K562 (cell line): Measurements from ENCODE around the gene OR51S1. TPM values are rescaled to one million over a fixed set of nuclear protein-coding genes. Genes with fewer than 3 reads are reported as not detected.
"Not testable (repeated sequence)": the region's sequence is repeated elsewhere in the genome, so short reads cannot be mapped to it uniquely, and the experiment has no call there.

Source experiments
- ATAC-seq: fragments of 200-7000 bp; cut with Tn5 transposase; 3 replicates; pipeline ENCODE4 v1.9.1; 2020; ENCODE audit warnings: moderate library complexity
- BruUV-seq: library from RNA; stranded (reverse); fragments of 400-500 nt; replicated peaks from 2 replicates; lab custom pipeline; 2021; lab: Mats Ljungman, UMichigan
- CTCF ChIA-PET: fragments of 300-600 bp; formaldehyde crosslinking; extraction: SDS; loops from one replicate; lab custom pipeline; 2021; ENCODE audit warnings: low intra/inter-chr PET ratio; lab: Yijun Ruan, JAX
- POLR2A ChIA-PET: fragments of 300-600, 350-650 bp; sonication (Branson Sonifier 250); formaldehyde crosslinking; extraction: SDS; loops from one replicate; lab custom pipeline; 2021; ENCODE audit warnings: antibody characterized with exemption, inconsistent platforms; lab: Yijun Ruan, JAX
- DNase-seq, 4 experiments: peaks; one replicate each; pipeline versions ENCODE4 v3.0.0 to v3.0.0-alpha.2; 2011 to 2018; ENCODE audit warnings: low spot score in 3 of 4, mixed read lengths in 3 of 4; ENCODE audit errors: extremely low read depth in 1 of 4
- FAIRE-seq: peaks from 2 replicates; lab custom pipeline; 2011; peaks lifted over from hg19 to GRCh38; lab: Jason Lieb, UNC
- H2AFZ ChIP-seq: 2 replicates; pipeline ENCODE4 v1.6.0; 2011; ENCODE audit warnings: low read depth, low read length, control low read depth, inconsistent platforms
- H3K27ac ChIP-seq: fragments of 200-600 bp; 3 replicates; pipeline ENCODE4 v1.8.0; 2011; ENCODE audit warnings: low read depth, mild to moderate bottlenecking, control low read depth, inconsistent platforms, low read length, moderate library complexity, mixed read lengths; ENCODE audit errors: extremely low read depth
- H3K27me3 ChIP-seq, 2 experiments: fragments of 300-600 bp in 1 of 2; 2 replicates in 1 of 2; 3 replicates in 1 of 2; pipeline versions ENCODE4 v1.6.0 to v1.8.0; 2011; ENCODE audit warnings: inconsistent platforms in 2 of 2, low read length in 2 of 2, mild to moderate bottlenecking in 1 of 2, mixed read lengths in 1 of 2, moderate library complexity in 1 of 2; ENCODE audit not compliant: control insufficient read depth in 2 of 2, insufficient read depth in 2 of 2
- H3K36me3 ChIP-seq: fragments of 300-600 bp; 3 replicates; pipeline ENCODE4 v1.8.0; 2011; ENCODE audit warnings: mild to moderate bottlenecking, low read length, inconsistent platforms; ENCODE audit not compliant: control insufficient read depth, insufficient read depth
- H3K4me1 ChIP-seq, 2 experiments: fragments of 200-600 bp in 1 of 2; replicated peaks in 1 of 2; 2 replicates in 1 of 2; 3 replicates in 1 of 2; pipeline versions ENCODE4 v1.5.1 to v1.8.0; 2011; ENCODE audit warnings: inconsistent platforms in 2 of 2, low read length in 2 of 2, mild to moderate bottlenecking in 1 of 2, mixed read lengths in 1 of 2, moderate library complexity in 1 of 2; ENCODE audit not compliant: control insufficient read depth in 2 of 2, insufficient read depth in 2 of 2
- H3K4me2 ChIP-seq: 2 replicates; pipeline ENCODE4 v1.6.1; 2011; ENCODE audit warnings: low read length, control low read depth, inconsistent platforms, mixed read lengths; ENCODE audit not compliant: insufficient read depth
- H3K4me3 ChIP-seq: fragments of 200-600 bp; sonication (generic), shearing (Covaris generic); 2 replicates; pipeline ENCODE4 v1.5.1; 2016; ENCODE audit warnings: control low read depth, inconsistent platforms
- H3K79me2 ChIP-seq: fragments of 200-600 bp; 3 replicates; pipeline ENCODE4 v1.8.0; 2011; ENCODE audit warnings: low read length, inconsistent platforms; ENCODE audit not compliant: control insufficient read depth, insufficient read depth
- H3K9ac ChIP-seq, 2 experiments: 2 replicates each; pipeline versions ENCODE4 v1.6.0 to v1.6.1; 2011; ENCODE audit warnings: low read depth in 2 of 2, low read length in 2 of 2, control low read depth in 1 of 2, inconsistent platforms in 1 of 2, mild to moderate bottlenecking in 1 of 2, mixed read lengths in 1 of 2; ENCODE audit not compliant: insufficient read depth in 1 of 2
- H3K9me1 ChIP-seq: one replicate; pipeline ENCODE4 v1.6.0; 2011; ENCODE audit warnings: inconsistent platforms, mild to moderate bottlenecking, low read length, moderate library complexity; ENCODE audit not compliant: control insufficient read depth, insufficient read depth
- H3K9me3 ChIP-seq: replicated peaks from 2 replicates; pipeline ENCODE4 v1.5.1; 2011; ENCODE audit warnings: low read depth, low read length, inconsistent platforms; ENCODE audit not compliant: control insufficient read depth, insufficient read depth
- H4K20me1 ChIP-seq: replicated peaks from 2 replicates; pipeline ENCODE4 v1.6.1; 2011; ENCODE audit warnings: low read length, inconsistent platforms, mixed read lengths; ENCODE audit not compliant: control insufficient read depth, insufficient read depth
- BHLHE40 ChIP-seq: IDR thresholded peaks from 2 replicates; pipeline ENCODE4 v1.6.1; 2011; ENCODE audit warnings: low read length, improper control_type of control experiment
- CBFB ChIP-seq: sonication (generic); formaldehyde crosslinking; IDR thresholded peaks from 2 replicates; pipeline ENCODE4 v1.4.0; 2020; ENCODE audit warnings: mild to moderate bottlenecking, missing genetic modification reagents
- CBX5 ChIP-seq: IDR thresholded peaks from 2 replicates; pipeline ENCODE4 v1.6.1; 2014; ENCODE audit warnings: low read depth, borderline replicate concordance
- HDAC8 ChIP-seq: fragments of 450-650 bp; IDR thresholded peaks from 2 replicates; pipeline ENCODE4 v1.6.1; 2016; ENCODE audit warnings: mild to moderate bottlenecking, missing genetic modification characterization, moderate library complexity, missing compliant biosample characterization
- SIX5 ChIP-seq, 2 experiments: IDR thresholded peaks; 2 replicates each; pipeline ENCODE4 v1.6.1; 2011; ENCODE audit warnings: low read length in 2 of 2, borderline replicate concordance in 1 of 2, low read depth in 1 of 2, mild to moderate bottlenecking in 1 of 2, moderate library complexity in 1 of 2; ENCODE audit not compliant: insufficient read depth in 1 of 2
- WGBS: fragments of 100-300 bp; shearing (Covaris generic); methylation state at CpG from one replicate; pipeline ENCODE4 v1.1.6; 2016; ENCODE audit warnings: low coverage, mixed read lengths; ENCODE audit not compliant: insufficient coverage; ENCODE audit errors: missing lambda C conversion rate; 5-methylcytosine and 5-hydroxymethylcytosine counted together
- in situ Hi-C: fragments of 300-500 bp; cut with MboI; formaldehyde crosslinking; loops from 4 replicates; pipeline ENCODE4 v1.15.0; 2018; ENCODE audit warnings: inconsistent platforms, mixed read lengths
- intact Hi-C: fragments of 100-400 bp; cut with micrococcal nuclease; formaldehyde crosslinking; loops from 2 replicates; pipeline ENCODE4 v1.14.2; 2022
- polyA plus RNA-seq, 8 experiments: library from polyadenylated mRNA; depleted of rRNA in 4 of 8; stranded (reverse) in 5 of 8; unstranded in 3 of 8; fragments of >200 nt; fragmentation: Nextera tagmentation in 2 of 8; fragmentation: Illumina TruSeq in 1 of 8; extraction: Ambion mirVana in 2 of 8; extraction: Trizol in 1 of 8; gene quantifications; 2 replicates each; pipeline versions ENCODE4 v1.2.1 to v1.2.3, GENCODE V29; 2011 to 2014; ENCODE audit warnings: inconsistent platforms in 1 of 8, missing spikeins in 1 of 8
- total RNA-seq, 7 experiments: library from RNA; depleted of rRNA in 6 of 7; stranded (reverse); fragments of >200 nt in 6 of 7; fragmentation: Illumina TruSeq in 2 of 7; extraction: Trizol in 2 of 7; gene quantifications; 2 replicates each; pipeline versions ENCODE4 v1.2.1 to v1.2.3, GENCODE V29; 2011 to 2021; ENCODE audit warnings: low replicate concordance in 1 of 7
- TF ChIP-seq, protein P1 (sequence below): fragments of 250-450 bp; sonication (Bioruptor Pico); IDR thresholded peaks from 2 replicates; pipeline ENCODE4 v1.5.0; 2021
- TF ChIP-seq, protein P2 (sequence below), 2 experiments: fragments of 250-450 bp in 1 of 2; fragments of 450-650 bp in 1 of 2; sonication (Bioruptor Pico) in 1 of 2; IDR thresholded peaks; 2 replicates each; pipeline versions ENCODE4 v1.6.1 to v1.8.0; 2016 to 2021; ENCODE audit warnings: mild to moderate bottlenecking in 2 of 2, moderate library complexity in 2 of 2, missing compliant biosample characterization in 1 of 2, missing genetic modification characterization in 1 of 2
- TF ChIP-seq, protein P3 (sequence below): sonication (generic); formaldehyde crosslinking; IDR thresholded peaks from 2 replicates; pipeline ENCODE4 v1.8.1; 2023; ENCODE audit warnings: mild to moderate bottlenecking, missing genetic modification reagents

The OR51S1 gene
- total and polyA plus RNA-seq, 9 of the 15 experiments (the other 6 are each of a cell fraction or from before 2014, with no cell fraction given), result not detected

DNA sequence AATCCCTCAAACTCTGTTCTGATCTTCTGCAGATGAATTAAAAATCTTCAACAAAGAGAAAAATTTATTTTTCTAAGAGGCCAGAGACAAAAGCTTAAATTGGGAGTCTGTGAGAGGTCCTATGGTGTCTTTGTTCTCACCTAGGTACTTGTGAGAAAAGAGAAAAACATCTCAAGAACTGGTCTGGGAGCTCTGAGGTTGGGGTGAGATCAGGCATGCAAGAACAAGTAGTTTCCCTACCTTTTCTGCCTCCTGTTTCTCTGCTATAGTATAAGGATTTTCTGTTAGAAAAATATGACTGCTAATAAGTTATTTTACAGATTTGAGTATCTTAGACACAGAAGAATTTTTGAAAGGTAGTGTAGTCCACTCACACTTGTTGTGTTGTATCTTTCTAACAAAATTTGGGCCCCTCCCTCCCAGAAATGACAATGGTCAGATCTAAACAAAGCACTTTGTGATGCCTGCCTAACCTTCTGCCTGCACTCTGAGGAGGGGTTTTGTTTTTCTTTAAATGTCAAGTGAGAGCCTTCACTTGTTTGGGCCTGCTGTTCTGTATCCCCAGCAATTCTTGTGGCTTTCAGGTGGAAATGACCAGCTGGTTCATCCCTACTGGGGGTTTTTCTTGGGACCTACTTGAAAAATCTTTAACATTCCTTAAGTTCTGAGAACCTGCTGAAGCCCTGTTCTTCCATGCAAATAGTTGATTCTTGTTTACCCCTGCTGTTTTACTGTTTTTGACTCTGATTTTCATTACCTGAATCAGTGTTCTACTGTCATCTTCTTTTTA, 13.6 kb upstream of the OR51S1 start (continued):
- TF ChIP-seq CBX5 (no peak), CBFB (no peak), HDAC8 (tag) (no peak), SIX5 (IDR thresholded peaks at IDR 0.05; ENCODE audit: borderline replicate concordance in 1 of 2, insufficient read depth in 1 of 2, low read depth in 1 of 2, low read length in 2 of 2) (no peak), BHLHE40 (no peak)
- TF ChIP-seq, protein P1, sequence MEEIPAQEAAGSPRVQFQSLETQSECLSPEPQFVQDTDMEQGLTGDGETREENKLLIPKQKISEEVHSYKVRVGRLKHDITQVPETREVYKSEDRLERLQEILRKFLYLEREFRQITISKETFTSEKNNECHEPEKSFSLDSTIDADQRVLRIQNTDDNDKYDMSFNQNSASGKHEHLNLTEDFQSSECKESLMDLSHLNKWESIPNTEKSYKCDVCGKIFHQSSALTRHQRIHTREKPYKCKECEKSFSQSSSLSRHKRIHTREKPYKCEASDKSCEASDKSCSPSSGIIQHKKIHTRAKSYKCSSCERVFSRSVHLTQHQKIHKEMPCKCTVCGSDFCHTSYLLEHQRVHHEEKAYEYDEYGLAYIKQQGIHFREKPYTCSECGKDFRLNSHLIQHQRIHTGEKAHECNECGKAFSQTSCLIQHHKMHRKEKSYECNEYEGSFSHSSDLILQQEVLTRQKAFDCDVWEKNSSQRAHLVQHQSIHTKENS (CRISPR knock-in tag), result no peak
- TF ChIP-seq, protein P2, sequence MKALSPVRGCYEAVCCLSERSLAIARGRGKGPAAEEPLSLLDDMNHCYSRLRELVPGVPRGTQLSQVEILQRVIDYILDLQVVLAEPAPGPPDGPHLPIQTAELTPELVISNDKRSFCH (CRISPR knock-in tag; IDR thresholded peaks at IDR 0.05), result no peak
- TF ChIP-seq, protein P2 (tag; IDR thresholded peaks at IDR 0.05), result no peak
- TF ChIP-seq, protein P3, sequence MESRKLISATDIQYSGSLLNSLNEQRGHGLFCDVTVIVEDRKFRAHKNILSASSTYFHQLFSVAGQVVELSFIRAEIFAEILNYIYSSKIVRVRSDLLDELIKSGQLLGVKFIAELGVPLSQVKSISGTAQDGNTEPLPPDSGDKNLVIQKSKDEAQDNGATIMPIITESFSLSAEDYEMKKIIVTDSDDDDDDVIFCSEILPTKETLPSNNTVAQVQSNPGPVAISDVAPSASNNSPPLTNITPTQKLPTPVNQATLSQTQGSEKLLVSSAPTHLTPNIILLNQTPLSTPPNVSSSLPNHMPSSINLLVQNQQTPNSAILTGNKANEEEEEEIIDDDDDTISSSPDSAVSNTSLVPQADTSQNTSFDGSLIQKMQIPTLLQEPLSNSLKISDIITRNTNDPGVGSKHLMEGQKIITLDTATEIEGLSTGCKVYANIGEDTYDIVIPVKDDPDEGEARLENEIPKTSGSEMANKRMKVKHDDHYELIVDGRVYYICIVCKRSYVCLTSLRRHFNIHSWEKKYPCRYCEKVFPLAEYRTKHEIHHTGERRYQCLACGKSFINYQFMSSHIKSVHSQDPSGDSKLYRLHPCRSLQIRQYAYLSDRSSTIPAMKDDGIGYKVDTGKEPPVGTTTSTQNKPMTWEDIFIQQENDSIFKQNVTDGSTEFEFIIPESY (CRISPR knock-in tag), result no peak

DNA sequence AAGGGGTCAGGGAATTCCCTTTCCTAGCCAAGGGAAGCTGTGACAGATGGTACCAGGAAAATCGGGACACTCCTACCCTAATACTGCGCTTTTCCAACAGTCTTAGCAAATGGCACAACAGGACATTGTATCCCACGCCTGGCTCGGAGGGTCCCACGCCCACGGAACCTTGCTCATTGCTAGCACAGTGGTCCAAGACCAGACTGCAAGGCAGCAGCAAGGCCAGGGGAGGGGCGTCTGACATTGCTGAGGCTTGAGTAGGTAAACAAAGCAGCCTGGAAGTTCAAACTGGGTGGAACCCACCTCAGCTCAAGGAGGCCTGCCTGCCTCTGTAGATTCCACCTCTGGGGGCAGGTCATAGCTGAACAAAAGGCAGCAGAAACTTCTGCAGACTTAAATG, 5.3 kb upstream of the OR51S1 start:
- not testable (repeated sequence) for H3K9me1 ChIP-seq
- WGBS, result 5% methylated on average over 7 of the region's 7 CpGs

More for the DNA sequence above, 5.3 kb upstream of the OR51S1 start:
- FAIRE-seq, H4K20me1 ChIP-seq, H3K4me2 ChIP-seq, H3K9ac ChIP-seq, H3K36me3 ChIP-seq, intact Hi-C loops, H3K27ac ChIP-seq, H2AFZ ChIP-seq, DNase-seq, in situ Hi-C loops, ATAC-seq, H3K9me3 ChIP-seq, CTCF ChIA-PET, POLR2A ChIA-PET, H3K27me3 ChIP-seq, H3K4me1 ChIP-seq, H3K79me2 ChIP-seq, BruUV-seq, H3K4me3 ChIP-seq: not testable (repeated sequence)
